Ascending aorta (tissue), 2 donors: ENCODE measurements around the gene FRMD4A. TPM values are rescaled to one million over a fixed set of nuclear protein-coding genes. Genes with fewer than 3 reads are reported as not detected.

Experiments used
- DNase-seq, 2 donors: peaks; one replicate each; pipeline ENCODE4 v3.0.0-alpha.2; 2019; ENCODE audit warnings: low spot score in 2 of 2
- H3K27ac ChIP-seq, 2 donors: fragments of 200-600 bp; sonication (generic); one replicate each; pipeline ENCODE4 v1.5.1; 2016 to 2017; ENCODE audit warnings: mild to moderate bottlenecking in 1 of 2
- H3K27me3 ChIP-seq: fragments of 200-600 bp; sonication (generic); one replicate; pipeline ENCODE4 v1.5.1; 2017
- H3K36me3 ChIP-seq, 2 donors: fragments of 200-600 bp; sonication (generic); one replicate each; pipeline ENCODE4 v1.5.1; 2016
- H3K4me1 ChIP-seq, 2 donors: fragments of 200-600 bp; sonication (generic); one replicate each; pipeline ENCODE4 v1.5.1; 2016 to 2017; ENCODE audit warnings: mild to moderate bottlenecking in 1 of 2
- H3K4me3 ChIP-seq, 2 donors: fragments of 200-600 bp; sonication (generic); one replicate each; pipeline ENCODE4 v1.5.1; 2016 to 2017; ENCODE audit warnings: mild to moderate bottlenecking in 1 of 2
- H3K9me3 ChIP-seq, 2 donors: fragments of 200-600 bp; sonication (generic); one replicate each; pipeline ENCODE4 v1.5.1; 2016
- CTCF ChIP-seq, 3 experiments: fragments of 200-600 bp in 2 of 3; fragments of 450-650 bp in 1 of 3; sonication (generic) in 2 of 3; IDR thresholded peaks; one replicate each; pipeline ENCODE4 v1.5.1; 2016 to 2019; ENCODE audit warnings: antibody characterized with exemption in 3 of 3, mild to moderate bottlenecking in 1 of 3, moderate library complexity in 1 of 3
- intact Hi-C: fragments of 100-400 bp; cut with DNase I; formaldehyde crosslinking; loops from one replicate; pipeline ENCODE4 v1.15.1; 2023
- total RNA-seq: library from RNA; depleted of rRNA; stranded (reverse); fragments of >200 nt; gene quantifications from one replicate; pipeline ENCODE4 v1.1.0, GENCODE V29; 2016

The FRMD4A gene
- total RNA-seq, 1 donor from 2014 or later = 108 TPM

GRCh38 chr10:14372606-14373005 lies 41.9 kb upstream of the FRMD4A start:
- intact Hi-C loops = no loop called here
- no peak for DNase-seq
- TF ChIP-seq CTCF (IDR thresholded peaks at IDR 0.05) = no peak
- no peak overlapping the region for H3K27ac ChIP-seq
- no peaks in the 10 kb centered on the region for H3K27me3 ChIP-seq
- no peaks in the 10 kb centered on the region for H3K9me3 ChIP-seq
- no peak overlapping the region for H3K4me3 ChIP-seq
- no peaks in the 10 kb centered on the region for H3K4me1 ChIP-seq
- H3K36me3 ChIP-seq = no peaks in the 10 kb centered on the region

- Histone ChIP-seq H3K27ac (no peak overlapping the region), H3K4me3 (no peak overlapping the region), H3K36me3 (no peaks in the 10 kb centered on the region), H3K9me3 (no peaks in the 10 kb centered on the region), H3K27me3 (no peaks in the 10 kb centered on the region), H3K4me1 (no peaks in the 10 kb centered on the region)
- intact Hi-C loops = no loop called here
- no peak for TF ChIP-seq CTCF (IDR thresholded peaks at IDR 0.05)
- DNase-seq = no peak
Observed at GRCh38 chr10:14371581-14371980, 40.9 kb upstream of the FRMD4A start.

- H3K27ac ChIP-seq = no peak overlapping the region
- intact Hi-C loops = no loop called here
- no peak for TF ChIP-seq CTCF (IDR thresholded peaks at IDR 0.05)
Observed at GRCh38 chr10:14370894-14371293, 40.2 kb upstream of the FRMD4A start.

GRCh38 chr10:14369906-14370305 lies 39.2 kb upstream of the FRMD4A start:
- TF ChIP-seq CTCF (IDR thresholded peaks at IDR 0.05) = no peak
- Histone ChIP-seq H3K36me3 (no peaks in the 10 kb centered on the region), H3K27me3 (no peaks in the 10 kb centered on the region), H3K9me3 (no peaks in the 10 kb centered on the region), H3K4me1 (no peaks in the 10 kb centered on the region), H3K4me3 (no peak overlapping the region), H3K27ac (no peak overlapping the region)
- no peak for DNase-seq
- intact Hi-C loops = no loop called here

More at GRCh38 chr10:14370894-14371293, 40.2 kb upstream of the FRMD4A start:
- Histone ChIP-seq H3K4me1 (no peaks in the 10 kb centered on the region), H3K4me3 (no peak overlapping the region), H3K36me3 (no peaks in the 10 kb centered on the region), H3K9me3 (no peaks in the 10 kb centered on the region), H3K27me3 (no peaks in the 10 kb centered on the region)
- DNase-seq = no peak

GRCh38 chr10:14366760-14367159 lies 36.0 kb upstream of the FRMD4A start:
- Histone ChIP-seq H3K27me3 (no peaks in the 10 kb centered on the region), H3K27ac (no peak overlapping the region), H3K4me3 (no peak overlapping the region), H3K9me3 (no peaks in the 10 kb centered on the region), H3K36me3 (no peaks in the 10 kb centered on the region), H3K4me1 (no peaks in the 10 kb centered on the region)
- intact Hi-C loops = no loop called here
- no peak for TF ChIP-seq CTCF (IDR thresholded peaks at IDR 0.05)
- DNase-seq = no peak

- Histone ChIP-seq H3K27ac (no peak overlapping the region), H3K4me1 (no peaks in the 10 kb centered on the region), H3K9me3 (no peaks in the 10 kb centered on the region), H3K4me3 (no peak overlapping the region), H3K36me3 (no peaks in the 10 kb centered on the region), H3K27me3 (no peaks in the 10 kb centered on the region)
- no peak for DNase-seq
- no peak for TF ChIP-seq CTCF (IDR thresholded peaks at IDR 0.05)
- intact Hi-C loops = no loop called here
Observed at GRCh38 chr10:14365266-14365665, 34.5 kb upstream of the FRMD4A start.
